Lung (tissue), 12 donors: ENCODE data around the gene YARS1. TPM values are rescaled to one million over a fixed set of nuclear protein-coding genes. Genes with fewer than 3 reads are reported as not detected.

ENCODE experiments used
- ATAC-seq: fragments of 200-7000 bp; cut with Tn5 transposase; one replicate; pipeline ENCODE4 v1.9.1; 2020; ENCODE audit warnings: moderate number of reproducible peaks; ENCODE audit not compliant: insufficient read depth, low FRiP score
- DNase-seq, 3 donors: peaks; one replicate each; pipeline ENCODE4 v3.0.0-alpha.2; 2013 to 2017
- H3K27ac ChIP-seq, 2 donors: one replicate each; pipeline ENCODE4 v1.5.1; 2013; ENCODE audit warnings: mild to moderate bottlenecking in 2 of 2, moderate library complexity in 2 of 2, control low read depth in 1 of 2, inconsistent platforms in 1 of 2, low read depth in 1 of 2, low read length in 1 of 2
- H3K27me3 ChIP-seq, 3 donors: one replicate each; pipeline ENCODE4 v1.5.1; 2013; ENCODE audit warnings: low read length in 2 of 3; ENCODE audit not compliant: control insufficient read depth in 3 of 3, insufficient read depth in 3 of 3
- H3K36me3 ChIP-seq, 4 donors: one replicate each; pipeline ENCODE4 v1.5.1; 2013; ENCODE audit warnings: low read length in 4 of 4, mild to moderate bottlenecking in 1 of 4, moderate library complexity in 1 of 4; ENCODE audit not compliant: control insufficient read depth in 4 of 4, insufficient read depth in 4 of 4
- H3K4me1 ChIP-seq, 5 donors: one replicate each; pipeline ENCODE4 v1.5.1; 2013; ENCODE audit warnings: low read length in 5 of 5, mild to moderate bottlenecking in 2 of 5, moderate library complexity in 1 of 5; ENCODE audit not compliant: control insufficient read depth in 5 of 5, insufficient read depth in 5 of 5
- H3K4me3 ChIP-seq: one replicate; pipeline ENCODE4 v1.5.1; 2013; ENCODE audit warnings: mild to moderate bottlenecking, control low read depth, moderate library complexity
- H3K9ac ChIP-seq, 2 donors: one replicate each; pipeline ENCODE4 v1.5.1; 2013; ENCODE audit warnings: low read length in 2 of 2, control low read depth in 1 of 2; ENCODE audit not compliant: insufficient read depth in 1 of 2
- H3K9me3 ChIP-seq, 4 donors: one replicate each; pipeline ENCODE4 v1.5.1; 2013; ENCODE audit warnings: low read length in 3 of 4, mild to moderate bottlenecking in 1 of 4, moderate library complexity in 1 of 4; ENCODE audit not compliant: control insufficient read depth in 4 of 4, insufficient read depth in 3 of 4
- WGBS, 2 donors: extraction: QIAGEN DNeasy Blood & Tissue Kit; methylation state at CpG; one replicate each; pipeline ENCODE4 v1.1.7; 2013; 5-methylcytosine and 5-hydroxymethylcytosine counted together
- polyA plus RNA-seq, 2 donors: library from polyadenylated mRNA; stranded (reverse); fragments of 200-250 nt; gene quantifications; one replicate each; pipeline ENCODE4 v1.2.1, GENCODE V29; 2013
- total RNA-seq, 2 donors: library from RNA; depleted of rRNA in 1 of 2; stranded (reverse); fragments of >200 nt in 1 of 2; gene quantifications; one replicate each; pipeline ENCODE4 v1.2.1, GENCODE V29; 2014 to 2021
- TF ChIP-seq, protein P1 (sequence below): IDR thresholded peaks from 2 replicates; pipeline ENCODE4 v1.5.1; 2012; ENCODE audit warnings: mild to moderate bottlenecking; ENCODE audit errors: control extremely low read depth, extremely low read depth
- donor health status: control.
- donor health status: control.
- donor health status: Bipolar disorder and iron deficiency.
- donor health status: healthy.
- donor health status: DM: yes; HTN: yes; CAD: no.

YARS1 gene
- total and polyA plus RNA-seq, 4 donors = 61.2 to 151 (median 77.8) TPM

DNA sequence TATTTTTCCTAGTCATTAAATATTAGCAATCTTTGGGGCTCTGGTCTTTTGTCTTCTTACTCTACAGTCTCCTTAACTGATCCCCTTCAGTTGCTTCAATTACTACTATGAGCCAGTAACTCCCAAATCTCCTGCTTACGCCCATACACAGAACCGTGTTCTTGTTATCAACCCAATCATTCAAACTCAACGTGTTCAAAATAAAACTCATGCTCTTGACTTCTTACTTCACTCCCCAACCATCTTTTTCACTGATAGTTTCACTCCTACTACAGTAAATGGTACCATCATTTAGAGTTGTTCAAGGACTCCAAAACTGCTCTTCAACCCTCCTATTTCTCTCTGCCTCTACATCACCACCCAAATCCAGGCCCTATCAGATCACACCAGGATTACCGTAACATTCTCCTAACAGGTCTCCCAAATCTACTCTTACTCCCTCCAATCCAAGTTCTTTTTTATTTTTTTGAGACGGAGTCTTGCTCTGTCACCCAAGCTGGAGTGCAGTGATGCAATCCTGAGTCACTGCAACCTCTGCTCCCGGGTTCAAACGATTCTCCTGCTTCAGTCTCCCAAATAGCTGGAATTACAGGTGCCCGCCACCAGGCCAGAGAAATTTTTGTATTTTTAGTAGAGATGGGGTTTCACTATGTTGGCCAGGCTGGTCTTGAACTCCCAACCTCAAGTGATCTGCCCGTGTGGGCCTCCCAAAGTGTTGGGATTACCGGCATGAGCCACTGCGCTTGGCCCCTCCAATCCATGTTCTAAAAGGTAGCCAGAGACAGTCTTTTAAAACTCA is 3.0 kb downstream of the YARS1 start:
- ATAC-seq (no peak), DNase-seq (no peak)
- H3K9ac ChIP-seq = no peak overlapping the region
- 78 to 81% methylated on average over 11 of the region's 11 CpGs for WGBS, 2 donors
- H3K27me3 ChIP-seq = no peaks in the 10 kb centered on the region
- peaks cover 0 to 14% (median 7%) of the 10 kb centered on the region in 4 donors for H3K36me3 ChIP-seq
- no peak overlapping the region for H3K27ac ChIP-seq
- TF ChIP-seq, protein P1, sequence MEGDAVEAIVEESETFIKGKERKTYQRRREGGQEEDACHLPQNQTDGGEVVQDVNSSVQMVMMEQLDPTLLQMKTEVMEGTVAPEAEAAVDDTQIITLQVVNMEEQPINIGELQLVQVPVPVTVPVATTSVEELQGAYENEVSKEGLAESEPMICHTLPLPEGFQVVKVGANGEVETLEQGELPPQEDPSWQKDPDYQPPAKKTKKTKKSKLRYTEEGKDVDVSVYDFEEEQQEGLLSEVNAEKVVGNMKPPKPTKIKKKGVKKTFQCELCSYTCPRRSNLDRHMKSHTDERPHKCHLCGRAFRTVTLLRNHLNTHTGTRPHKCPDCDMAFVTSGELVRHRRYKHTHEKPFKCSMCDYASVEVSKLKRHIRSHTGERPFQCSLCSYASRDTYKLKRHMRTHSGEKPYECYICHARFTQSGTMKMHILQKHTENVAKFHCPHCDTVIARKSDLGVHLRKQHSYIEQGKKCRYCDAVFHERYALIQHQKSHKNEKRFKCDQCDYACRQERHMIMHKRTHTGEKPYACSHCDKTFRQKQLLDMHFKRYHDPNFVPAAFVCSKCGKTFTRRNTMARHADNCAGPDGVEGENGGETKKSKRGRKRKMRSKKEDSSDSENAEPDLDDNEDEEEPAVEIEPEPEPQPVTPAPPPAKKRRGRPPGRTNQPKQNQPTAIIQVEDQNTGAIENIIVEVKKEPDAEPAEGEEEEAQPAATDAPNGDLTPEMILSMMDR = no peak
- H3K4me1 ChIP-seq = peaks cover 4 to 26% (median 6%) of the 10 kb centered on the region in 5 donors
- no peaks in the 10 kb centered on the region for H3K9me3 ChIP-seq
- no peak overlapping the region for H3K4me3 ChIP-seq

GRCh38 chr1:32811917-32812316 is 5.2 kb downstream of the YARS1 start:
- peaks cover 0 to 17% (median 13%) of the 10 kb centered on the region in 4 donors for H3K36me3 ChIP-seq
- H3K4me1 ChIP-seq = peaks cover 0 to 17% (median 5%) of the 10 kb centered on the region in 5 donors
- 82 to 98% methylated on average over 3 of the region's 3 CpGs for WGBS, 2 donors

DNA sequence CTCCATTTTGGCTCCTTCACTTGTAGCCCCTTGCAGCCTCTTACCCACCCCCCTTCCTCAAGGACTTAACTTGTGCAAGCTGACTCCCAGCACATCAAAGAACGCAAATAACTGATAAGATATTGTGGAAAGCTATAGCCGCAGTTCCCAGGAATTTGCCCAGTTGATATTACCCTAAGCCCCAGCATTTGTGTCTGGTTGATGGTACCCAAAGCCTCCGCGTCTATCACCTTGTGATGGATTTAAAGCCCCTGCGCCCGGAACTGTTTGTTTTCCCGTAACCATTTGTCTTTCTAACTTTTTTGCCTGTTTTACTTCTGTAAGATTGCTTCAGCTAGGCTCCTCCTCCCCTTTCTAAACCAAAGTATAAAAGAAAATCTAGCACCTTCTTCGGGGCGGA is 5.9 kb downstream of the YARS1 start:
- ATAC-seq (no peak), DNase-seq (no peak)
- Histone ChIP-seq H3K36me3 (peaks cover 4 to 19% (median 14%) of the 10 kb centered on the region in 4 donors), H3K4me3 (no peak overlapping the region), H3K27ac (no peak overlapping the region), H3K4me1 (peaks cover 0 to 13% (median 5%) of the 10 kb centered on the region in 5 donors), H3K27me3 (no peaks in the 10 kb centered on the region), H3K9me3 (no peaks in the 10 kb centered on the region), H3K9ac (no peak overlapping the region)
- TF ChIP-seq, protein P1 = no peak
- 87 to 92% methylated on average over 9 of the region's 9 CpGs for WGBS, 2 donors

More at GRCh38 chr1:32811917-32812316, 5.2 kb downstream of the YARS1 start:
- Histone ChIP-seq H3K9ac (no peak overlapping the region), H3K27me3 (no peaks in the 10 kb centered on the region), H3K4me3 (no peak overlapping the region), H3K27ac (no peak overlapping the region), H3K9me3 (no peaks in the 10 kb centered on the region)
- TF ChIP-seq, protein P1 = no peak
- no peak for DNase-seq
- ATAC-seq = no peak
